Breast epithelium (tissue), 4 donors: ENCODE data around the gene RRAD. TPM values are rescaled to one million over a fixed set of nuclear protein-coding genes. Genes with fewer than 3 reads are reported as not detected.

Experiments used
- DNase-seq, 2 donors: peaks; one replicate each; pipeline ENCODE4 v3.0.0-alpha.2; 2019; ENCODE audit warnings: low spot score in 2 of 2
- H3K27ac ChIP-seq, 2 donors: fragments of 200-600 bp; sonication (generic) in 1 of 2; one replicate each; pipeline ENCODE4 v1.5.1; 2016 to 2019; ENCODE audit warnings: mild to moderate bottlenecking in 1 of 2
- H3K27me3 ChIP-seq, 2 donors: fragments of 200-600 bp; sonication (generic) in 1 of 2; one replicate each; pipeline versions ENCODE4 v1.5.1 to v1.6.0; 2017 to 2019; ENCODE audit warnings: control low read depth in 1 of 2, mild to moderate bottlenecking in 1 of 2
- H3K36me3 ChIP-seq: fragments of 200-600 bp; one replicate; pipeline ENCODE4 v1.5.1; 2019
- H3K4me1 ChIP-seq, 2 donors: fragments of 200-600 bp; sonication (generic); one replicate each; pipeline ENCODE4 v1.5.1; 2016 to 2019; ENCODE audit warnings: control low read depth in 1 of 2
- H3K4me3 ChIP-seq, 3 donors: fragments of 200-600 bp; sonication (generic); 1 replicate in 2 of 3; 2 replicates in 1 of 3; pipeline ENCODE4 v1.5.1; 2016 to 2019; ENCODE audit warnings: mild to moderate bottlenecking in 3 of 3, moderate library complexity in 2 of 3
- H3K9me3 ChIP-seq, 2 donors: fragments of 200-600 bp; sonication (generic) in 1 of 2; one replicate each; pipeline ENCODE4 v1.5.1; 2016 to 2019; ENCODE audit warnings: control low read depth in 1 of 2
- CTCF ChIP-seq, 3 donors: fragments of 450-650 bp; IDR thresholded peaks; one replicate each; pipeline ENCODE4 v1.5.1; 2016 to 2017; ENCODE audit warnings: antibody characterized with exemption in 3 of 3, mild to moderate bottlenecking in 3 of 3, moderate library complexity in 3 of 3
- POLR2A ChIP-seq: fragments of 450-650 bp; IDR thresholded peaks from one replicate; pipeline ENCODE4 v1.6.1; 2016; ENCODE audit warnings: antibody characterized with exemption, mild to moderate bottlenecking, moderate library complexity
- POLR2AphosphoS5 ChIP-seq, 3 donors: sonication (generic); formaldehyde crosslinking; IDR thresholded peaks; one replicate each; pipeline ENCODE4 v1.6.1; 2017; ENCODE audit warnings: antibody characterized with exemption in 3 of 3
- intact Hi-C: fragments of 100-400 bp; cut with DNase I; formaldehyde crosslinking; loops from one replicate; pipeline ENCODE4 v1.15.1; 2023; ENCODE audit warnings: low total_unique reads
- total RNA-seq, 3 donors: library from RNA; depleted of rRNA; stranded (reverse); fragments of >200 nt; gene quantifications; one replicate each; pipeline ENCODE4 v1.1.0, GENCODE V29; 2016

RRAD gene
- total RNA-seq, 3 donors from 2014 or later, result 7.7 to 11.1 (median 8.0) TPM

DNA sequence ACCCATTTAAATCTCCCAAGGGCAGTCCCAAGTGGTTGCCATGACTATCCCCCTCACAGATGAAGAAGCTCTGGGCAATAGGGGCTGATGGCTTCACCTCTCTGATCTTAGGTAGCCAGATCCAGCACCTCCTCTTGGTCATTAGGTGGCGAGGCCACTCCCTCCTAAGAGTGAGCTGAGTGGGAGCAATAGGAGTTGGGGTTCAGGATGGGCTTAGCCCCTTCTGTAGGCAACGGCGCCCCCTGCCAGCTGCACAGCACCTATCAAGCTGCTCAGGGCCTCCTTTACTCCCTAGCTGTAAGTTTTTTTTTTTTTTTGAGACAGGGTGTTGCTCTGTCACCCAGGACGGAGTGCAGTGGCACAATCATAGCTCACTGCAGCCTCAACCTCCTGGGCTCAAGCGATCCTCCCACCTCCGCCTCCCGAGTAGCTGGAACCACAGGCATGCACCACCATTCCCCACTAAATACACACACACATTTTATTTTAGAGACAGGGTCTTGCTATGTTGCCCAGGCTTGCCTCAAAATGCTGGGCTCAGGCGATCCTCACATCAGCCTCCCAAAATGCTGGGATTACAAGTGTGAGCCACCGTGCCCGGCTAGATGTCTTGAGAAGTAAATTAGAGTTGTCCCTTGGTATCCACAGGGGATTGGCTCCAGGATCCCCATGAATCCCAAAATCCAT lies 3.5 kb upstream of the RRAD start:
- Histone ChIP-seq H3K4me3 (no peak overlapping the region), H3K36me3 (no peaks in the 10 kb centered on the region), H3K27ac (no peak overlapping the region), H3K9me3 (no peaks in the 10 kb centered on the region), H3K4me1 (peaks cover 6% of the 10 kb centered on the region in 2 donors), H3K27me3 (peaks cover 0 to 3% of the 10 kb centered on the region in 2 donors)
- TF ChIP-seq CTCF (IDR thresholded peaks at IDR 0.05) (no peak), POLR2AphosphoS5 (IDR thresholded peaks at IDR 0.05) (no peak), POLR2A (no peak)
- intact Hi-C loops, result no loop called here
- DNase-seq, result no peak

GRCh38 chr16:66927918-66928649 lies 2.7 kb upstream of the RRAD start:
- no peaks in the 10 kb centered on the region for H3K9me3 ChIP-seq
- H3K27ac ChIP-seq, result peak overlapping the region in 1 of 2 donors; percentile 65
- no peak for TF ChIP-seq POLR2A
- TF ChIP-seq CTCF (IDR thresholded peaks at IDR 0.05), result no peak
- TF ChIP-seq POLR2AphosphoS5 (IDR thresholded peaks at IDR 0.05), result no peak
- intact Hi-C loops, result no loop called here
- no peak overlapping the region for H3K4me3 ChIP-seq
- peaks cover 0 to 4% of the 10 kb centered on the region in 2 donors for H3K27me3 ChIP-seq
- H3K4me1 ChIP-seq, result peaks cover under 1 to 6% of the 10 kb centered on the region in 2 donors
- H3K36me3 ChIP-seq, result no peaks in the 10 kb centered on the region
- no peak for DNase-seq

GRCh38 chr16:66926961-66927436 lies 1.7 kb upstream of the RRAD start:
- no peak for DNase-seq
- Histone ChIP-seq H3K36me3 (no peaks in the 10 kb centered on the region), H3K4me3 (no peak overlapping the region), H3K4me1 (peaks cover 0 to 6% of the 10 kb centered on the region in 2 donors), H3K27me3 (peaks cover 0 to 4% of the 10 kb centered on the region in 2 donors), H3K27ac (peak overlapping the region; percentile 17 to 74), H3K9me3 (no peaks in the 10 kb centered on the region)
- intact Hi-C loops, result no loop called here
- TF ChIP-seq POLR2A, result no peak
- no peak for TF ChIP-seq POLR2AphosphoS5 (IDR thresholded peaks at IDR 0.05)
- TF ChIP-seq CTCF (IDR thresholded peaks at IDR 0.05), result no peak

DNA sequence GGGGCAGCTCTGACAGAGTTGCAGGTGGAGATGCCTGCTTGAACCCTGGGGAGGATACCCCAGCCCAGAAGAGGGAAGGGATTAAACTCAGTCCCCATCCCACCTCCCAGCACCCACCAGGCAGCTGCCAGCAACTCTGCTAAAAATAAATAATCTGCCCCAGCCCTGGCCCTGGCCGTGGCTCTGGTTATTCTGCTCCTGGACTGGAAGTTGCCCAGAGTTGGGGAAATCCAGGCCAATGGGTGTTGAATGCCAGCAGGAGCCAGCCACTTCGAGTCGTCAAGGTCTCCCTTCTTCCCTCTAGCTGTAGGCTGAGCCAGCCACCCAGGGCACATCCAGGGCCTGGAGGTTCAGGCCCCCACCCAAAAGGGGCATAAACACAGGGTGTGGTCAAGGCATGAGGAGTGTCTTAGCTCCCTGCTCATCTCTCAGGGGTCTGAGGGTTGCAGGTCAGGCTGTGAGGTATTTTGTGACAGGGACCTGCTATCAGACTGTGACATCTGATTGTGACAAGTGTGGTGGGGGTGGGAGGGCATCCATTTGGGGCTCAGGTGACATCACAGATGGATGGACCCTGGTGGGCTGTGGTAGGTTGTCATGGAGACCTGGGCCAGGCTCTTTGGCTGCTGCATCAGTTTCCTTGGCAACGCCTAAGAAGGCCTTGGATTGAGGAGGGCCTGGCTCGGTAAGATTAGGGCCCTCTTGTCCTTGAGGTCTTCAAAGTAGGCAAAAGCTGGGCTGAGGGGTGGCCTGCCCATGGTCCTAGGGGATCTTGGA lies 1.0 kb upstream of the RRAD start:
- Histone ChIP-seq H3K4me3 (peak overlapping the region in 1 of 3 donors; percentile 1), H3K27me3 (peaks cover 0 to 4% of the 10 kb centered on the region in 2 donors), H3K27ac (peak overlapping the region; percentile 17 to 74), H3K9me3 (no peaks in the 10 kb centered on the region), H3K4me1 (peaks cover 0 to 6% of the 10 kb centered on the region in 2 donors), H3K36me3 (no peaks in the 10 kb centered on the region)
- TF ChIP-seq POLR2AphosphoS5 (IDR thresholded peaks at IDR 0.05) (no peak), POLR2A (no peak), CTCF (IDR thresholded peaks at IDR 0.05) (no peak)
- DNase-seq, result no peak
- intact Hi-C loops, result no loop called here
